ENCODE measurements around the gene PMPCA. TPM values are rescaled to one million over a fixed set of nuclear protein-coding genes. Genes with fewer than 3 reads are reported as not detected.

Gene PMPCA
- polyA plus RNA-seq, 2 donors: 32.0 to 38.6 TPM

DNA sequence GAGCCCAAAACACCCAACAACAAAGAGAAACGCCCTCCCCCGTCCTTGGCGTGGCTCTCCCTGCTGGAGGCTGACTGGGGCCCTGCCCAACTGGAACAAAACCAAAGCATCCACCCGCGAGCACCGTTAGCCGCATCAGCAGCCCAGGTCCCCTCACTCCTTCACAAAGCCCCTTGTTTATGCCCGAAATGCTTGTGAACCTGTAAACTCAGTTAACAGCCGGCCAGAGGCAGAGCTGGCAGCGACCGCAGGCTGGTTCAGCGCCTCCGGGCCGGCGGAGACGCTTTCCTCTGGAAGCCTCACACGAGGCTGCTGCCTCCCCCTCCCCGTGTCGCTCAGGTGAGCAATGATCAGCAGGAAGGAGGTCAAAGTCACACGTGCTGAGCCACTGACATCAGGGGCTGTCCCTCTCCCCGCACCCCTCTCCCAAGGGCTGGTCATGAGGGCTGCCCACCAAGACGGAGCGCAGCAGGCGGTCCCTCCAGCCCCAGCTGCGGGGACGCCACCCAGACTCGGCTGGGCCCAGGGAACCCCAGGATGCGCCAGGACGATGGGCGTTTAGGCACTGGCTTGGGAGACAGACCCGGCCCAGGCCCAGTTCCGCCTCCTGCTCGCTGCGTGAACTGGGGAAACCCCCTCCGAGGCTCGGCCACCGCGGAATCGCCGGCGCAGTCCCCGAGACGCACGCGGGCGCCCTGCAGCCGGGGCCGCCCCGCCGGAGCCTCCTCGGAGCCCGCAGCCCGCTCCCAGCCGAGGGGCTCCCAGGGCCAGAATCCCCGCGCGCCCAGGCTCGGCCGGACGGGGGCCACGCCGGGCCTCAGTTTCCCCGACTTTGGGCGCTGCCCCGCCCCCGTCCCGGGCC lies 11.1 kb upstream of the PMPCA start:
- Histone ChIP-seq H3K4me1 (ENCODE audit: control insufficient read depth in 2 of 2, insufficient read depth in 2 of 2, low read length in 1 of 2) (peaks cover 0 to 18% of the 10 kb centered on the region in 2 donors), H3K36me3 (ENCODE audit: control insufficient read depth in 2 of 2, insufficient read depth in 2 of 2, low read length in 1 of 2) (peaks cover 10 to 44% of the 10 kb centered on the region in 2 donors), H3K9me3 (ENCODE audit: control insufficient read depth in 2 of 2, insufficient read depth in 1 of 2, low read depth in 1 of 2, low read length in 1 of 2) (no peaks in the 10 kb centered on the region), H3K27ac (ENCODE audit: low read depth in 2 of 2, low read length in 1 of 2) (no peak overlapping the region), H3K27me3 (ENCODE audit: control insufficient read depth in 1 of 2, insufficient read depth in 2 of 2, low read length in 2 of 2) (no peaks in the 10 kb centered on the region), H3K4me3 (ENCODE audit: low read depth in 1 of 2, low read length in 2 of 2) (peak overlapping the region; percentile 90 to 93)
- 1 to 2% methylated on average over 44 to 67 of the region's 67 CpGs for WGBS, 2 donors

DNA sequence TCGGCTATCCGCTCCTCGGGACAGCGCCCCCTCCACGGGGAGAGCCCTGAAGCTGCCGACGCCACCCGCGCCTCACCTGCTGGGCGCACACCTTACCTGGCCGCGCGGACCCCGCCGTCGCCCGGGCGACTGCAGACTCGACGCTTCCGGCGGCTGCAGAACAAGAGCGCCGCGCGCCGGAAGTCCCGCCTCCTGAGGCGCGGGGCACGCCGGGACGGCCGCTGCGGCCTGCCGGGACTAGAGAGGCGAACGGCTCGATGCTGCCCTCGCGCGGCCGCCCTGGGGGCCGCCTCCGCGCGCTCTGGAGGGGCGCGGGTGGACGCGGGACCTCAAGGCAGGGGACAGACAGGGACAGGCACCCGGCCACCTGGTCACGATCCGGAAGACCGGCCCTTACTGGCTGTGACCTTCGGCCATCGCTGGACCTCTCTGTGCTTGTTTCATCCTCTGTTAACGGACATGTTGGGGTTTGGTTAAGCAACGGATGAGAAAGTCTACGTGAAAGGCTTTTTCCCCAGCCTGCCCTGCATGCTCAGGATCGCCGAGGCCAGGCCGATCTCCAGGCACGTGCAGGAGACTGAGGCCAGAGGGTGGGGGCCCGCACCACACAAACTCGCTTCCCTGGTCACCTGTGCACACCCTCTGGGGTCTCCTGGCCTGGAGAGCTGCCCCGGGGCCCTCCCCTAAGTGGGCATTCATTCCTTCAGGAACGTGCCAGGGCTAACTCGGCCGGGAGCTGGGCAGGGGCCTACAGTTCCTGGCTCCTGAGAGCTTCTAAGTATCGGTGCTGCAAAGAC lies 10.2 kb upstream of the PMPCA start, which contains the start of gene SNAPC4:
TSS of gene SNAPC4 (minus strand) at position 133 of the 797 bp plus-strand sequence. CDS start 1,742 bp downstream, outside the sequence.
- H3K4me3 ChIP-seq (ENCODE audit: low read depth in 1 of 2, low read length in 2 of 2): peak within 1 kb of the TSS; percentile 90 to 93
- no peaks in the 10 kb centered on the region for H3K9me3 ChIP-seq (ENCODE audit: control insufficient read depth in 2 of 2, insufficient read depth in 1 of 2, low read depth in 1 of 2, low read length in 1 of 2)
- no peak within 1 kb of the TSS for H3K27ac ChIP-seq (ENCODE audit: low read depth in 2 of 2, low read length in 1 of 2)
- H3K27me3 ChIP-seq (ENCODE audit: control insufficient read depth in 1 of 2, insufficient read depth in 2 of 2, low read length in 2 of 2): no peaks in the 10 kb centered on the region
- 5% methylated on average over 68 to 71 of the region's 71 CpGs for WGBS, 2 donors
- H3K4me1 ChIP-seq (ENCODE audit: control insufficient read depth in 2 of 2, insufficient read depth in 2 of 2, low read length in 1 of 2): peaks cover 0 to 22% of the 10 kb centered on the region in 2 donors
- H3K36me3 ChIP-seq (ENCODE audit: control insufficient read depth in 2 of 2, insufficient read depth in 2 of 2, low read length in 1 of 2): peaks cover 10 to 40% of the 10 kb centered on the region in 2 donors

- Histone ChIP-seq H3K4me3 (ENCODE audit: low read depth in 1 of 2, low read length in 2 of 2) (no peak overlapping the region), H3K36me3 (ENCODE audit: control insufficient read depth in 2 of 2, insufficient read depth in 2 of 2, low read length in 1 of 2) (peaks cover 0 to 33% of the 10 kb centered on the region in 2 donors), H3K4me1 (ENCODE audit: control insufficient read depth in 2 of 2, insufficient read depth in 2 of 2, low read length in 1 of 2) (peaks cover 0 to 22% of the 10 kb centered on the region in 2 donors), H3K9me3 (ENCODE audit: control insufficient read depth in 2 of 2, insufficient read depth in 1 of 2, low read depth in 1 of 2, low read length in 1 of 2) (no peaks in the 10 kb centered on the region), H3K27ac (ENCODE audit: low read depth in 2 of 2, low read length in 1 of 2) (no peak overlapping the region), H3K27me3 (ENCODE audit: control insufficient read depth in 1 of 2, insufficient read depth in 2 of 2, low read length in 2 of 2) (no peaks in the 10 kb centered on the region)
- WGBS, 2 donors: 89 to 90% methylated on average over 18 of the region's 18 CpGs
These were observed 9.1 kb upstream of the PMPCA start for GRCh38 chr9:136401173-136401922.

DNA sequence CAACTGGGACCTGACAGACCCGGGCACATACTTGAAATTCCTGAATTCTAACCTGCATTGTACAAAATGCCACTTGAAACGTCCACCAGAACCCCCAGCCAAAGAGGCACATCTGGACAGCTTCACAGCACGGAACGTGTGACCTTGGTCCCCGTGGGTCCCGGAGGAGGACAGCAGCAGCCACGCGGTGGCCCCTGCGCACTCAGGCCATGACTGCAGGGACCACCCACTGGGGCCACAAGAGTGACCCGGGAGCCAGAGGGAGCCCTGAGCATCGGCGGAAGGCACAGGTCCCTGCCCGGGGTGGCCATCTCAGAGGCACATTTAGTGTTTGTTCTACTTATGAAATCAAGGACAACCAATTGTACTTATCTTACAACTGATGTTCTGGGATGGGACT lies 8.4 kb upstream of the PMPCA start:
- peaks cover 0 to 22% of the 10 kb centered on the region in 2 donors for H3K4me1 ChIP-seq (ENCODE audit: control insufficient read depth in 2 of 2, insufficient read depth in 2 of 2, low read length in 1 of 2)
- no peaks in the 10 kb centered on the region for H3K27me3 ChIP-seq (ENCODE audit: control insufficient read depth in 1 of 2, insufficient read depth in 2 of 2, low read length in 2 of 2)
- H3K9me3 ChIP-seq (ENCODE audit: control insufficient read depth in 2 of 2, insufficient read depth in 1 of 2, low read depth in 1 of 2, low read length in 1 of 2): no peaks in the 10 kb centered on the region
- H3K36me3 ChIP-seq (ENCODE audit: control insufficient read depth in 2 of 2, insufficient read depth in 2 of 2, low read length in 1 of 2): peaks cover 3 to 31% of the 10 kb centered on the region in 2 donors
- H3K4me3 ChIP-seq (ENCODE audit: low read depth in 1 of 2, low read length in 2 of 2): no peak overlapping the region
- 75 to 82% methylated on average over 13 of the region's 13 CpGs for WGBS, 2 donors
- H3K27ac ChIP-seq (ENCODE audit: low read depth in 2 of 2, low read length in 1 of 2): no peak overlapping the region

DNA sequence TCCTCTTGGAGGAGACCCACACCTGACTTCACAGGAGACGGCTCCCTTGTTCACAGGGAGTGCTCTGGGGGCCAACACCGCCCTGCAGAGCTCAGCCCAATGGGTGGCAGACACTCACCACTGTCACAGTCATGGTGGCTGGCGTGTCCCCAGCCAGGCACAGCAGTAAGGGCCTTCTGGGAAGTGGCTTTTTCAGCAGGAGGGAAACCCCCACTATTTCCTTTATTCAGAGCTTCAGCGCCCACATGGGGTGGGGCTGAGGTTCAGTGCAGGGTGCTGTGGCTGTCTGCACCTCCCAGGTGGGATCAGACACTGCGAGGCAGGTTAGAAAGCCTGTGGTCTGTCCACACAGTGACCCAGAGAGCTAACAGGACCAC lies 6.9 kb upstream of the PMPCA start:
- H3K27me3 ChIP-seq (ENCODE audit: control insufficient read depth in 1 of 2, insufficient read depth in 2 of 2, low read length in 2 of 2): no peaks in the 10 kb centered on the region
- H3K27ac ChIP-seq (ENCODE audit: low read depth in 2 of 2, low read length in 1 of 2): no peak overlapping the region
- H3K4me3 ChIP-seq (ENCODE audit: low read depth in 1 of 2, low read length in 2 of 2): no peak overlapping the region
- no peaks in the 10 kb centered on the region for H3K9me3 ChIP-seq (ENCODE audit: control insufficient read depth in 2 of 2, insufficient read depth in 1 of 2, low read depth in 1 of 2, low read length in 1 of 2)
- peaks cover 0 to 22% of the 10 kb centered on the region in 2 donors for H3K4me1 ChIP-seq (ENCODE audit: control insufficient read depth in 2 of 2, insufficient read depth in 2 of 2, low read length in 1 of 2)
- 75 to 90% methylated on average over 5 of the region's 5 CpGs for WGBS, 2 donors
- H3K36me3 ChIP-seq (ENCODE audit: control insufficient read depth in 2 of 2, insufficient read depth in 2 of 2, low read length in 1 of 2): peaks cover 3 to 31% of the 10 kb centered on the region in 2 donors

GRCh38 chr9:136403915-136404800 lies 6.3 kb upstream of the PMPCA start:
- peaks cover 0 to 19% of the 10 kb centered on the region in 2 donors for H3K4me1 ChIP-seq (ENCODE audit: control insufficient read depth in 2 of 2, insufficient read depth in 2 of 2, low read length in 1 of 2)
- H3K27me3 ChIP-seq (ENCODE audit: control insufficient read depth in 1 of 2, insufficient read depth in 2 of 2, low read length in 2 of 2): no peaks in the 10 kb centered on the region
- no peaks in the 10 kb centered on the region for H3K9me3 ChIP-seq (ENCODE audit: control insufficient read depth in 2 of 2, insufficient read depth in 1 of 2, low read depth in 1 of 2, low read length in 1 of 2)
- H3K4me3 ChIP-seq (ENCODE audit: low read depth in 1 of 2, low read length in 2 of 2): no peak overlapping the region
- WGBS, 2 donors: 80% methylated on average over 32 of the region's 32 CpGs
- peaks cover 3 to 29% of the 10 kb centered on the region in 2 donors for H3K36me3 ChIP-seq (ENCODE audit: control insufficient read depth in 2 of 2, insufficient read depth in 2 of 2, low read length in 1 of 2)
- peak overlapping the region in 1 of 2 donors; percentile 18 for H3K27ac ChIP-seq (ENCODE audit: low read depth in 2 of 2, low read length in 1 of 2)

- Histone ChIP-seq H3K9me3 (ENCODE audit: control insufficient read depth in 2 of 2, insufficient read depth in 1 of 2, low read depth in 1 of 2, low read length in 1 of 2) (no peaks in the 10 kb centered on the region), H3K4me1 (ENCODE audit: control insufficient read depth in 2 of 2, insufficient read depth in 2 of 2, low read length in 1 of 2) (peaks cover 0 to 17% of the 10 kb centered on the region in 2 donors), H3K36me3 (ENCODE audit: control insufficient read depth in 2 of 2, insufficient read depth in 2 of 2, low read length in 1 of 2) (peaks cover 3 to 29% of the 10 kb centered on the region in 2 donors), H3K27ac (ENCODE audit: low read depth in 2 of 2, low read length in 1 of 2) (peak overlapping the region in 1 of 2 donors; percentile 18), H3K27me3 (ENCODE audit: control insufficient read depth in 1 of 2, insufficient read depth in 2 of 2, low read length in 2 of 2) (no peaks in the 10 kb centered on the region), H3K4me3 (ENCODE audit: low read depth in 1 of 2, low read length in 2 of 2) (no peak overlapping the region)
- WGBS, 2 donors: 58 to 68% methylated on average over 14 of the region's 14 CpGs
These were observed 5.7 kb upstream of the PMPCA start for GRCh38 chr9:136404801-136405136.

DNA sequence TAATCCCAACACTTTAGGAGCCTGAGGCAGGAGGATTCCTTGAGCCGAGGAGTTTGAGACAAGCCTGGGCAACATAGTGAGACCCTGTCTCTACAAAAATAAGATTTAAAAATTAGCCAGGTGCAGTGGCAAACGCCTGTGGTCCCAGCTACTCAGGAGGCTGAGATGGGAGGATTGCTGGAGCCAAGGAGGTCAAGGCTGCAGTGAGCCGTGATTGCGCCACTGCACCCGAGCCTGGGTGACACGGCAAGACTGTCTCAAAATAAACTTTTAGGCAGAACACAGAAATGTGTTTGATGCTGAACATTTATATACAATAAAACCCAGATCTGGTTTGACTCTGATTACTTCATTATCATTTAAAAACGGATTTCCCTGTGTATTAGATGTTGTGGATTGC lies 5.0 kb upstream of the PMPCA start:
- Histone ChIP-seq H3K9me3 (ENCODE audit: control insufficient read depth in 2 of 2, insufficient read depth in 1 of 2, low read depth in 1 of 2, low read length in 1 of 2) (no peaks in the 10 kb centered on the region), H3K4me3 (ENCODE audit: low read depth in 1 of 2, low read length in 2 of 2) (no peak overlapping the region), H3K36me3 (ENCODE audit: control insufficient read depth in 2 of 2, insufficient read depth in 2 of 2, low read length in 1 of 2) (peaks cover 3 to 29% of the 10 kb centered on the region in 2 donors), H3K27me3 (ENCODE audit: control insufficient read depth in 1 of 2, insufficient read depth in 2 of 2, low read length in 2 of 2) (no peaks in the 10 kb centered on the region), H3K27ac (ENCODE audit: low read depth in 2 of 2, low read length in 1 of 2) (no peak overlapping the region), H3K4me1 (ENCODE audit: control insufficient read depth in 2 of 2, insufficient read depth in 2 of 2, low read length in 1 of 2) (peaks cover 0 to 14% of the 10 kb centered on the region in 2 donors)
- WGBS, 2 donors: 54 to 63% methylated on average over 7 of the region's 7 CpGs

All from esophagus (tissue), 2 donors.